Peyer's patch (tissue), 4 donors: ENCODE data around the gene SPRR1A.

ENCODE experiments used
- POLR2A ChIP-seq, 2 donors: fragments of 450-650 bp; IDR thresholded peaks; one replicate each; pipeline ENCODE4 v1.5.1; 2017; ENCODE audit warnings: antibody characterized with exemption in 2 of 2, mild to moderate bottlenecking in 2 of 2, moderate library complexity in 2 of 2
- TF ChIP-seq, protein P1 (sequence below), 6 experiments: fragments of 450-650 bp in 4 of 6; fragments of 200-600 bp in 2 of 6; sonication (generic) in 1 of 6; IDR thresholded peaks; one replicate each; pipeline ENCODE4 v1.5.1; 2017 to 2019; ENCODE audit warnings: antibody characterized with exemption in 6 of 6, mild to moderate bottlenecking in 3 of 6, moderate library complexity in 1 of 6

- TF ChIP-seq, protein P1, sequence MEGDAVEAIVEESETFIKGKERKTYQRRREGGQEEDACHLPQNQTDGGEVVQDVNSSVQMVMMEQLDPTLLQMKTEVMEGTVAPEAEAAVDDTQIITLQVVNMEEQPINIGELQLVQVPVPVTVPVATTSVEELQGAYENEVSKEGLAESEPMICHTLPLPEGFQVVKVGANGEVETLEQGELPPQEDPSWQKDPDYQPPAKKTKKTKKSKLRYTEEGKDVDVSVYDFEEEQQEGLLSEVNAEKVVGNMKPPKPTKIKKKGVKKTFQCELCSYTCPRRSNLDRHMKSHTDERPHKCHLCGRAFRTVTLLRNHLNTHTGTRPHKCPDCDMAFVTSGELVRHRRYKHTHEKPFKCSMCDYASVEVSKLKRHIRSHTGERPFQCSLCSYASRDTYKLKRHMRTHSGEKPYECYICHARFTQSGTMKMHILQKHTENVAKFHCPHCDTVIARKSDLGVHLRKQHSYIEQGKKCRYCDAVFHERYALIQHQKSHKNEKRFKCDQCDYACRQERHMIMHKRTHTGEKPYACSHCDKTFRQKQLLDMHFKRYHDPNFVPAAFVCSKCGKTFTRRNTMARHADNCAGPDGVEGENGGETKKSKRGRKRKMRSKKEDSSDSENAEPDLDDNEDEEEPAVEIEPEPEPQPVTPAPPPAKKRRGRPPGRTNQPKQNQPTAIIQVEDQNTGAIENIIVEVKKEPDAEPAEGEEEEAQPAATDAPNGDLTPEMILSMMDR (IDR thresholded peaks at IDR 0.05), result no peak
- TF ChIP-seq POLR2A (IDR thresholded peaks at IDR 0.05), result no peak
Observed at GRCh38 chr1:152957561-152957960, 26.3 kb upstream of the SPRR1A start.
